Endothelial cell of umbilical vein (primary cell): ENCODE data around the gene DMRTC2. TPM values are rescaled to one million over a fixed set of nuclear protein-coding genes. Genes with fewer than 3 reads are reported as not detected.

Experiments
- BruUV-seq: library from RNA; stranded (reverse); fragments of 400-500 nt; replicated peaks from 2 replicates; lab custom pipeline; 2021; lab: Mats Ljungman, UMichigan
- CTCF ChIA-PET: fragments of 300-600, 350-600 bp; sonication (Branson Sonifier 250); formaldehyde crosslinking; loops from one replicate; lab custom pipeline; 2021; ENCODE audit warnings: antibody characterized with exemption, inconsistent platforms; lab: Charles Lee
- POLR2A ChIA-PET: fragments of 300-600, 350-600 bp; sonication (Branson Sonifier 250); formaldehyde crosslinking; loops from one replicate; lab custom pipeline; 2021; ENCODE audit warnings: antibody characterized with exemption, inconsistent platforms; lab: Charles Lee
- DNase-seq: peaks from one replicate; pipeline ENCODE4 v3.0.0-alpha.2; 2011; ENCODE audit warnings: low read depth, low spot score
- FAIRE-seq: peaks from 2 replicates; lab custom pipeline; 2011; peaks lifted over from hg19 to GRCh38; lab: Jason Lieb, UNC
- H2AFZ ChIP-seq: 2 replicates; pipeline ENCODE4 v1.6.0; 2012; ENCODE audit warnings: low read depth, low read length, control low read depth, inconsistent platforms
- H3K27ac ChIP-seq: 2 replicates; pipeline ENCODE4 v1.5.1; 2011; ENCODE audit warnings: low read depth, mild to moderate bottlenecking, control low read depth, low read length, moderate library complexity; ENCODE audit not compliant: insufficient read depth
- H3K27me3 ChIP-seq, 2 experiments: 2 replicates each; pipeline versions ENCODE4 v1.6.0 to v1.6.1; 2011; ENCODE audit warnings: low read length in 2 of 2, mixed read lengths in 1 of 2; ENCODE audit not compliant: control insufficient read depth in 2 of 2, insufficient read depth in 2 of 2
- H3K36me3 ChIP-seq, 2 experiments: 2 replicates in 1 of 2; 3 replicates in 1 of 2; pipeline ENCODE4 v1.5.1; 2011; ENCODE audit warnings: low read length in 2 of 2, mild to moderate bottlenecking in 1 of 2, moderate library complexity in 1 of 2; ENCODE audit not compliant: control insufficient read depth in 2 of 2, insufficient read depth in 2 of 2; ENCODE audit errors: extremely low read depth in 1 of 2
- H3K4me1 ChIP-seq: 3 replicates; pipeline ENCODE4 v1.5.1; 2011; ENCODE audit warnings: mild to moderate bottlenecking, low read length; ENCODE audit not compliant: control insufficient read depth, insufficient read depth; ENCODE audit errors: extremely low read depth
- H3K4me2 ChIP-seq: 2 replicates; pipeline ENCODE4 v1.6.1; 2011; ENCODE audit warnings: low read length, control low read depth, mixed read lengths; ENCODE audit not compliant: insufficient read depth
- H3K4me3 ChIP-seq, 3 experiments: fragments of 200-600 bp in 1 of 3; sonication (generic), shearing (Covaris generic) in 1 of 3; replicated peaks in 1 of 3; 2 replicates each; pipeline ENCODE4 v1.5.1; 2011 to 2016; ENCODE audit warnings: control low read depth in 3 of 3, low read length in 3 of 3, mild to moderate bottlenecking in 2 of 3, inconsistent platforms in 1 of 3, low read depth in 1 of 3, moderate library complexity in 1 of 3; ENCODE audit not compliant: insufficient read depth in 1 of 3
- H3K79me2 ChIP-seq: 2 replicates; pipeline ENCODE4 v1.6.0; 2012; ENCODE audit warnings: low read length, inconsistent platforms; ENCODE audit not compliant: control insufficient read depth, insufficient read depth
- H3K9ac ChIP-seq: replicated peaks from 2 replicates; pipeline ENCODE3; 2011; ENCODE audit warnings: low read length, control low read depth; ENCODE audit not compliant: insufficient read depth; ENCODE audit errors: extremely low read depth
- H3K9me1 ChIP-seq: replicated peaks from 3 replicates; pipeline ENCODE4 v1.6.0; 2011; ENCODE audit warnings: mild to moderate bottlenecking, low read length; ENCODE audit not compliant: control insufficient read depth, insufficient read depth; ENCODE audit errors: extremely low read depth
- H3K9me3 ChIP-seq: replicated peaks from 2 replicates; pipeline ENCODE4 v1.5.1; 2012; ENCODE audit warnings: low read length, inconsistent platforms; ENCODE audit not compliant: control insufficient read depth, insufficient read depth
- H4K20me1 ChIP-seq: replicated peaks from 2 replicates; pipeline ENCODE3; 2011; ENCODE audit warnings: mild to moderate bottlenecking, low read length; ENCODE audit not compliant: control insufficient read depth, insufficient read depth; ENCODE audit errors: extremely low read depth
- EZH2 ChIP-seq: IDR thresholded peaks from 2 replicates; pipeline ENCODE4 v1.6.1; 2012; ENCODE audit warnings: borderline replicate concordance, low read depth, mild to moderate bottlenecking, moderate library complexity, low read length, inconsistent platforms; ENCODE audit not compliant: severe bottlenecking
- FOS ChIP-seq: IDR thresholded peaks from 2 replicates; pipeline ENCODE4 v1.6.1; 2011; ENCODE audit warnings: mild to moderate bottlenecking, low read length, moderate library complexity, borderline replicate concordance; ENCODE audit not compliant: insufficient read depth
- GATA2 ChIP-seq: IDR thresholded peaks from 2 replicates; pipeline ENCODE4 v1.7.0; 2011; ENCODE audit warnings: low read depth, mild to moderate bottlenecking, moderate library complexity, mixed read lengths, low read length; ENCODE audit not compliant: insufficient read length, insufficient read depth
- JUN ChIP-seq: IDR thresholded peaks from 2 replicates; pipeline ENCODE4 v1.6.1; 2011; ENCODE audit warnings: borderline replicate concordance, low read depth; ENCODE audit not compliant: insufficient read length, insufficient read depth
- MAX ChIP-seq: IDR thresholded peaks from 2 replicates; pipeline ENCODE4 v1.6.1; 2011; ENCODE audit not compliant: insufficient read depth, insufficient read length
- MYC ChIP-seq: IDR thresholded peaks from one replicate; pipeline ENCODE4 v1.6.1; 2011; ENCODE audit warnings: mild to moderate bottlenecking, low read depth, low read length
- POLR2A ChIP-seq: IDR thresholded peaks from 2 replicates; pipeline ENCODE4 v1.6.1; 2012; ENCODE audit warnings: low read depth, mild to moderate bottlenecking, control low read depth, low read length
- POLR2AphosphoS5 ChIP-seq: IDR thresholded peaks from 2 replicates; pipeline ENCODE4 v1.6.1; 2012; ENCODE audit warnings: low read depth, mild to moderate bottlenecking, control low read depth, low read length, moderate library complexity; ENCODE audit not compliant: insufficient read depth
- dilution Hi-C: fragments of 300-500 bp; cut with MboI; formaldehyde crosslinking; loops from one replicate; pipeline ENCODE4 v1.15.0; 2019; ENCODE audit warnings: low sequenced_read_pairs; ENCODE audit not compliant: extremely low pct_ligation_motif_present
- intact Hi-C: fragments of 100-400 bp; cut with micrococcal nuclease; formaldehyde crosslinking; loops from one replicate; pipeline ENCODE4 v1.10.0; 2022
- polyA plus RNA-seq, 4 experiments: library from polyadenylated mRNA; depleted of rRNA in 3 of 4; stranded (reverse) in 3 of 4; unstranded in 1 of 4; fragments of >200 nt; gene quantifications; 2 replicates each; pipeline versions ENCODE4 v1.2.1 to v1.2.3, GENCODE V29; 2011 to 2012; ENCODE audit warnings: missing spikeins in 1 of 4
- total RNA-seq: library from RNA; stranded (reverse); gene quantifications from 2 replicates; pipeline ENCODE4 v1.2.3, GENCODE V29; 2021
- TF ChIP-seq, protein P1 (sequence below), 2 donors: IDR thresholded peaks; 1 replicate in 1 of 2; 2 replicates in 1 of 2; pipeline ENCODE4 v1.5.1; 2011; ENCODE audit warnings: low read length in 2 of 2, mild to moderate bottlenecking in 2 of 2, moderate library complexity in 2 of 2, control low read depth in 1 of 2, inconsistent platforms in 1 of 2, low read depth in 1 of 2; ENCODE audit not compliant: insufficient read depth in 1 of 2; ENCODE audit errors: extremely low read depth in 1 of 2

The DMRTC2 gene
- total and polyA plus RNA-seq, 2 donors (not counting 3 experiments of a cell fraction or from before 2014, with no cell fraction given): not detected

- H3K4me3 ChIP-seq: no peak overlapping the region
- H3K27me3 ChIP-seq: no peaks in the 10 kb centered on the region
- intact Hi-C loops (no loop called here), dilution Hi-C loops (no loop called here)
- H3K79me2 ChIP-seq: no peaks in the 10 kb centered on the region
- H3K9me3 ChIP-seq: no peaks in the 10 kb centered on the region
- no peak for DNase-seq
- no peak overlapping the region for H3K9ac ChIP-seq
- H3K4me2 ChIP-seq: no peak overlapping the region
- TF ChIP-seq GATA2: no peak
- no peak for TF ChIP-seq POLR2A
- no peak for TF ChIP-seq EZH2
- TF ChIP-seq MAX: no peak
- no peak for TF ChIP-seq JUN
- no peak for TF ChIP-seq MYC
- TF ChIP-seq FOS: no peak
- no peak for TF ChIP-seq POLR2AphosphoS5
- TF ChIP-seq, protein P1, sequence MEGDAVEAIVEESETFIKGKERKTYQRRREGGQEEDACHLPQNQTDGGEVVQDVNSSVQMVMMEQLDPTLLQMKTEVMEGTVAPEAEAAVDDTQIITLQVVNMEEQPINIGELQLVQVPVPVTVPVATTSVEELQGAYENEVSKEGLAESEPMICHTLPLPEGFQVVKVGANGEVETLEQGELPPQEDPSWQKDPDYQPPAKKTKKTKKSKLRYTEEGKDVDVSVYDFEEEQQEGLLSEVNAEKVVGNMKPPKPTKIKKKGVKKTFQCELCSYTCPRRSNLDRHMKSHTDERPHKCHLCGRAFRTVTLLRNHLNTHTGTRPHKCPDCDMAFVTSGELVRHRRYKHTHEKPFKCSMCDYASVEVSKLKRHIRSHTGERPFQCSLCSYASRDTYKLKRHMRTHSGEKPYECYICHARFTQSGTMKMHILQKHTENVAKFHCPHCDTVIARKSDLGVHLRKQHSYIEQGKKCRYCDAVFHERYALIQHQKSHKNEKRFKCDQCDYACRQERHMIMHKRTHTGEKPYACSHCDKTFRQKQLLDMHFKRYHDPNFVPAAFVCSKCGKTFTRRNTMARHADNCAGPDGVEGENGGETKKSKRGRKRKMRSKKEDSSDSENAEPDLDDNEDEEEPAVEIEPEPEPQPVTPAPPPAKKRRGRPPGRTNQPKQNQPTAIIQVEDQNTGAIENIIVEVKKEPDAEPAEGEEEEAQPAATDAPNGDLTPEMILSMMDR (IDR thresholded peaks at IDR 0.05; ENCODE audit: extremely low read depth in 1 of 2, insufficient read depth in 1 of 2, low read depth in 1 of 2, low read length in 2 of 2): no peak
- CTCF ChIA-PET: interaction anchor here (3.8 kb wide), 1 partner anchor 19 kb away, joined by 17 read pairs; no protein-coding TSS in a partner anchor
- no peaks in the 10 kb centered on the region for H4K20me1 ChIP-seq
- POLR2A ChIA-PET: no interaction called here
- no peaks in the 10 kb centered on the region for H3K36me3 ChIP-seq
- no TSS peak for BruUV-seq
- H3K9me1 ChIP-seq: no peaks in the 10 kb centered on the region
- no peak overlapping the region for H2AFZ ChIP-seq
- no peak overlapping the region for H3K27ac ChIP-seq
- no peak for FAIRE-seq
- no peaks in the 10 kb centered on the region for H3K4me1 ChIP-seq
These were observed 32.9 kb upstream of the DMRTC2 start for GRCh38 chr19:41811981-41812380.
